Activated naive CD8-positive, alpha-beta T cell treated with anti-CD3 and anti-CD28 coated beads, Interleukin-2, amount 10 ng/mL, durations not matched to agents 7 days and 5 days (primary cell): ENCODE results near the gene NDUFAF8. TPM values are rescaled to one million over a fixed set of nuclear protein-coding genes. Genes with fewer than 3 reads are reported as not detected.

Experiments
- ATAC-seq: fragments of 150-1000 bp; cut with Tn5 transposase; one replicate; pipeline ENCODE4 v1.10.0; 2021; ENCODE audit warnings: low read depth, moderate library complexity
- POLR2A ChIA-PET: fragments of 350-600 bp; sonication (Branson Sonifier 250); formaldehyde crosslinking; loops from one replicate; lab custom pipeline; 2021; ENCODE audit warnings: antibody characterized with exemption; lab: Charles Lee
- DNase-seq: peaks from one replicate; pipeline ENCODE4 v3.0.0; 2021
- H3K27ac Mint-ChIP-seq: one replicate; pipeline ENCODE4 v1.8.0; 2022; ENCODE audit warnings: mild to moderate bottlenecking, mixed read lengths
- H3K27me3 Mint-ChIP-seq: one replicate; pipeline ENCODE4 v1.8.0; 2022; ENCODE audit warnings: mild to moderate bottlenecking, moderate library complexity, mixed read lengths
- H3K36me3 Mint-ChIP-seq: one replicate; pipeline ENCODE4 v1.8.0; 2021; ENCODE audit warnings: mild to moderate bottlenecking, mixed read lengths
- H3K4me1 Mint-ChIP-seq: one replicate; pipeline ENCODE4 v1.8.0; 2021; ENCODE audit warnings: mixed read lengths
- H3K4me3 Mint-ChIP-seq: one replicate; pipeline ENCODE4 v1.8.0; 2022; ENCODE audit warnings: mild to moderate bottlenecking, moderate library complexity, mixed read lengths
- H3K9me3 Mint-ChIP-seq: one replicate; pipeline ENCODE4 v1.8.0; 2021; ENCODE audit warnings: mixed read lengths
- total RNA-seq, 2 experiments: library from RNA; stranded (reverse); gene quantifications; one replicate each; pipeline ENCODE4 v1.2.3, GENCODE V29; 2021

Gene NDUFAF8
- total RNA-seq, 2 experiments from 2014 or later = 33.0 to 44.6 TPM

DNA sequence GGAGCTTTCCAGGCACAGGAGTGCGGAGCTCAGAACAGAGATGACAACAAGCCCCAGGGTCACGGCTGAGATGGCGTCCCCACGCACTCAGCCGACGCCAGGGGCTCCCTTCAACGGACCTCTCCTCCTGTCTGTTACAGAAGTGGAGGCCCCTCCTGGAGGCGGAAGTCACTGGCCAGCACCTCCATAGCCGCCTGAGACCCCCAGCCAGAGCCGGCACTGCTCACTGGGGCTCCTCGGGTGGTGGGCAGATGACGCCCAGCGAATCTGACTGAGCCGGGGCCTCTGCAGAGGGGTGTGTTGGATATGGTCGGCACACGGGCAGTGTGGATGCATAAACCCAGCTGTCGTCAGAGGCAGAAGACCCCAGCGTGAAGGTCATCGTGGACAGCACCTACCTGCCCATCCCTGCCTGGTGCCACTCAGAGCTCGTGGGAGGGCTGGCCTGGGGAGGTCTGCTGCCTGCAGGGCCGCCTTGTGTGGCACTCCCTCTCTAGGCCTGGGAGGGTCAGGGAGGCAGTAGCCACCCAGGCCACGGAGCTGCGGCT lies 20.0 kb downstream of the NDUFAF8 start:
- no peak overlapping the region for H3K4me3 Mint-ChIP-seq
- no peaks in the 10 kb centered on the region for H3K27me3 Mint-ChIP-seq
- H3K9me3 Mint-ChIP-seq = no peaks in the 10 kb centered on the region
- no peak overlapping the region for H3K27ac Mint-ChIP-seq
- DNase-seq (no peak), ATAC-seq (no peak)
- H3K4me1 Mint-ChIP-seq = no peaks in the 10 kb centered on the region
- H3K36me3 Mint-ChIP-seq = no peaks in the 10 kb centered on the region
- POLR2A ChIA-PET = no interaction called here

- DNase-seq (no peak), ATAC-seq (no peak)
- Mint-ChIP-seq H3K27ac (no peak overlapping the region), H3K4me1 (no peaks in the 10 kb centered on the region), H3K9me3 (no peaks in the 10 kb centered on the region), H3K36me3 (no peaks in the 10 kb centered on the region), H3K4me3 (no peak overlapping the region), H3K27me3 (no peaks in the 10 kb centered on the region)
- POLR2A ChIA-PET = no interaction called here
These were observed 21.1 kb downstream of the NDUFAF8 start for GRCh38 chr17:81260171-81260570.

DNA sequence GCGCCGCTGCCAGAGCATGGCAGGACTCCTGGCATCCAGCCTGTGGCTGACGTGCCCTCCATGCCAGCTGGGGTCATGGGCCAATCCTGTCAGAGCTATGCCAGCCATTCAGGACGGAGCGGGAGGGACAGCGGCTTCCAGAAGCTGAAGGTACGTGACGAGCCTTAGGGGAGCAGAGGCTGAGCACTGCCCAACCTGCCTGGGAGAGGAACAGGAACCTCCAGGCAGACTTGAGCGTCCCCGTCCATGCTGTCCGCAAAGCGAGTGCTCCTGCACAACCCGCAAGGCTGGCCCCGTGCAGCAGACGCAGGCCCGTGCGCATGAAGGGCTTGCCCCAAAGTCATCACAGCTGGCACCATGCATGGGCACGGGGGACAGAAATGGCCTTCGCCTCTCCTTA lies 21.5 kb downstream of the NDUFAF8 start:
- DNase-seq (no peak), ATAC-seq (no peak)
- peaks cover 3% of the 10 kb centered on the region for H3K36me3 Mint-ChIP-seq
- no peaks in the 10 kb centered on the region for H3K4me1 Mint-ChIP-seq
- no peaks in the 10 kb centered on the region for H3K27me3 Mint-ChIP-seq
- POLR2A ChIA-PET = no interaction called here
- no peaks in the 10 kb centered on the region for H3K9me3 Mint-ChIP-seq
- no peak overlapping the region for H3K4me3 Mint-ChIP-seq
- H3K27ac Mint-ChIP-seq = no peak overlapping the region

DNA sequence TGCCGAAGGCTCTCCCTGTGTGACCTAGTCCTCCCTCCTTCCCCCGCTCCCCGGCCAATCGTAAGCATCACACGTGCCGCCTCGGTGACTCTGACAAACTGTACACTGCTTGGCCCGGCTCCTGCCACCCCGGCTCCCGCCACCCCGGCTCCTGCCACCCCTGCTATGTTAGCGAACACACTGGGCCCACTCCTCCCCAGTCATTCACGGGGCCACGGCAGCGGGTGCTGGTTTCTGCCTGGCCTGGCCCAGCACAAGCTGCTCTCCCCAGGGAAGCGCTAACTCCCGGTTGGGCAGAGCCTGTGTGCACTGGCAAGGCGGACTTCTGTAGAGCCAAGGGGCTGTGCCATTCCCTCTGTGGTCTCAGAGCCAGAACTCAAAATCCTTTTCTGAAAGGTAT lies 22.0 kb downstream of the NDUFAF8 start:
- Mint-ChIP-seq H3K9me3 (no peaks in the 10 kb centered on the region), H3K4me3 (no peak overlapping the region), H3K27me3 (no peaks in the 10 kb centered on the region), H3K36me3 (peaks cover 3% of the 10 kb centered on the region), H3K27ac (no peak overlapping the region), H3K4me1 (no peaks in the 10 kb centered on the region)
- ATAC-seq (no peak), DNase-seq (no peak)
- POLR2A ChIA-PET = no interaction called here

DNA sequence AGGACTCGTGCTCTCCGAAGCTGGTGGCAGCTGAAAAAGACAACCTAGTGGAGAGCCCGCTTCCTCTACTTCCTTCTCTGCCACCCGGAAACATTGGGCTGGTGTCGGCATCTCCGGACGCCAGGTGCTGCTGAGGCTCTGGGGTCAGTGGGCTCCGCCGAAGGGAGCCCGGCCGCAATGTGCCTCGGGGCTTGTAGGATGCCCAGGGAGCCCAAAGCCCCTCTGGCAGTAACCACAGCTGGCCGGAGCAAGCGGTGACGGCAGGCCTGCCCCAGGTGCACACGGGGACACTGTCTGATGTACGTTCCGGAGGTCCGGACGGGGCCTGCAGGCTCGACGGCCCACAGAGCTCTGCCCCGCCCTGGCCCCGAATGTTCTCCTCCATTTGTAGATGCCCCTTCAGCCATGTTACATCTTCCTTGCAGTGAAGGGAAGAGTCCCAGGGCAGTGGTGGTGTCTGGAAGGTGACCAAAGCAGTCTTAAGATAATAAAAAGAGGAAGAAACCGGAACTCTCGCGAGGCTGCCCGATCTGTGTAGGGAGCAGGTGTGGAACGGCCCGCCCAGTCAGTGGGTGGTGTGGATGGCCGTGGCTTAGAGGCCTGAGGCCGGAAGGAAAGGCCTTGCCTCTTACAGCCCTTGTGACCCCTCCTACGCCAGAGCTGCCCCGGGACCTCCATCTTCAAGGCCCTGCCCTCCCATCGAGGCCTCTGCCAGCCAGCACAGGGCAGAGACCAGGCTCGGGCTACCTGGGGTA lies 22.6 kb downstream of the NDUFAF8 start:
- no peaks in the 10 kb centered on the region for H3K9me3 Mint-ChIP-seq
- H3K4me1 Mint-ChIP-seq = no peaks in the 10 kb centered on the region
- no peak overlapping the region for H3K4me3 Mint-ChIP-seq
- no peak overlapping the region for H3K27ac Mint-ChIP-seq
- no peak for DNase-seq
- POLR2A ChIA-PET = no interaction called here
- no peak for ATAC-seq
- no peaks in the 10 kb centered on the region for H3K27me3 Mint-ChIP-seq
- peaks cover 3% of the 10 kb centered on the region for H3K36me3 Mint-ChIP-seq

- no peaks in the 10 kb centered on the region for H3K9me3 Mint-ChIP-seq
- no peak for DNase-seq
- ATAC-seq = no peak
- POLR2A ChIA-PET = no interaction called here
- H3K4me1 Mint-ChIP-seq = no peaks in the 10 kb centered on the region
- no peak overlapping the region for H3K4me3 Mint-ChIP-seq
- H3K27me3 Mint-ChIP-seq = no peaks in the 10 kb centered on the region
- H3K36me3 Mint-ChIP-seq = peaks cover 9% of the 10 kb centered on the region
- H3K27ac Mint-ChIP-seq = no peak overlapping the region
These were observed 24.5 kb downstream of the NDUFAF8 start for GRCh38 chr17:81263371-81264181.

DNA sequence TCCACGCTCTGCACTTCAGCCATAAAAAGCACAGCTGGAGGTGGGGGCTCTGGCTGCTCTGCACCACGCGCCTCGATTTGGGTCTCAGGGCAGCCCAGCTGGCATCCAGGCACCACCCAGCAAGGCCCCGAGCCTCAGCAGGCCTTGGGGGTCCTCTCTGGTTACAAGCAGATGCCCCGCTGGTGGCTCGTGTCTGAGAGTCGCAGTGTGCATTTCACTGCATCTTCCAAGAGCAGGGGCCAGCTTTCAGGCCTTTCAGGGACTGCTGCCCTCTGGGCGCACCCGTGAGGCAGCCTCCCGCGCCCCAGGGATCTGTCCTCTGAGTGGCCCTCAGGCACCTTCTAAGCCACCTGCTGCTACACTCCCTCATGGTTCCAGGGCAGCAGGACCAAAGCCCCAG lies 25.5 kb downstream of the NDUFAF8 start:
- Mint-ChIP-seq H3K4me3 (no peak overlapping the region), H3K9me3 (no peaks in the 10 kb centered on the region), H3K4me1 (no peaks in the 10 kb centered on the region), H3K27me3 (no peaks in the 10 kb centered on the region), H3K27ac (no peak overlapping the region), H3K36me3 (peaks cover 12% of the 10 kb centered on the region)
- DNase-seq (no peak), ATAC-seq (no peak)
- POLR2A ChIA-PET = no interaction called here

DNA sequence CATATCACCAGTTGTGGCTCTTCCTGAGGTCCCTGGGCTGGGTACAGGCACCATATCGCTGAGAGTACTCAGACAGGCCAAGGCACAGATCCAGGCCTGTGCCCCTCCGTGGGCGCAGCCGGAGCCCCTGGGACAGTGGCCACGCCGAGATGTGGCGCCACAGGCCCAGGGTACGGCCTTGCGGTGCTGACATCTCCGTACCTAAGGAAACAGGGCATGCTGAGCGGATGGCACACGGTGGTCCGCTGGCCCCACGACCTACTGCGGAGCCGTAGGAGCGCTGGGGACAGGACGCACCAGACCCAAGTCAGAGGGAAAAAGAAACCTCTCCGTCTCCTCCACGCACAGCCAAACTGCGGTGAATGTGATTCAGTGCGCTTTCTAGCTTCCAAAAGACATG lies 26.5 kb downstream of the NDUFAF8 start:
- H3K4me3 Mint-ChIP-seq = no peak overlapping the region
- H3K36me3 Mint-ChIP-seq = peaks cover 12% of the 10 kb centered on the region
- H3K4me1 Mint-ChIP-seq = no peaks in the 10 kb centered on the region
- no peak overlapping the region for H3K27ac Mint-ChIP-seq
- no peaks in the 10 kb centered on the region for H3K9me3 Mint-ChIP-seq
- ATAC-seq (no peak), DNase-seq (no peak)
- H3K27me3 Mint-ChIP-seq = no peaks in the 10 kb centered on the region
- POLR2A ChIA-PET = no interaction called here

DNA sequence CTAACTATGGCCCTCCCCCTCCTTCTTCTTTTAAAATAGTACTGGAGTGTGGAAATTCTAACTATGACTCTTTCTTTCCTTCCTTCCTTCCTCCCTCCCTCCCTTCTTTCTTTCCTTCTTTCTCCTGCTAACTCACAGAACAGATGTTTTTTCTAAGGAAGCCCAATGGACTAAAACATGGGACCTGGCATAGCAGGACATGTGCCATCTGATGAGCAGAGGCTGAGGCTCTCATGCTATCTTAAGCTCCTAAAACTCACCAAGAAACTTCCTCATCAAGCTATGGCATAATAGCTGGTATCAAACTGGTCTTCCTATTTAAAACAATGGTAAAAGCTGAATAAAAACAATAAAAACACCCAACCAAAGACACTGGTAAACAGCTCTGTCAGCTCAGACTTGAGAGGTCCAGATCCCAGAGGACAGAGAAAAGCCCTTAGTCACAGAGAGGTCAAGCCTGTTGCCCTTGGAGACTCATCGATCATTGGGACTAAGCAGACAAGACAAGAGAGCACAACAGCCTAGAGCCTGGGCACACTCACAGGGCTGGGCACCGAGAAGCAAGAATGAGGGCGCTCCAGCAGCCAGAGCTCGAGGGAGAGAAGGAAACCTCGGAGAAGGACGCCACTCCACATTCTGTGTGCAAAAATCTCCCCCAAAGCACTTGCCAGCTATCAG lies 28.4 kb downstream of the NDUFAF8 start:
- no peak overlapping the region for H3K27ac Mint-ChIP-seq
- ATAC-seq (no peak), DNase-seq (no peak)
- no peaks in the 10 kb centered on the region for H3K27me3 Mint-ChIP-seq
- H3K4me1 Mint-ChIP-seq = peaks cover under 1% of the 10 kb centered on the region
- H3K9me3 Mint-ChIP-seq = no peaks in the 10 kb centered on the region
- no peak overlapping the region for H3K4me3 Mint-ChIP-seq
- peaks cover 13% of the 10 kb centered on the region for H3K36me3 Mint-ChIP-seq
- POLR2A ChIA-PET = interaction anchor here (0.5 kb wide), 1 partner anchor 286 kb away, joined by 3 read pairs; no protein-coding TSS in a partner anchor

DNA sequence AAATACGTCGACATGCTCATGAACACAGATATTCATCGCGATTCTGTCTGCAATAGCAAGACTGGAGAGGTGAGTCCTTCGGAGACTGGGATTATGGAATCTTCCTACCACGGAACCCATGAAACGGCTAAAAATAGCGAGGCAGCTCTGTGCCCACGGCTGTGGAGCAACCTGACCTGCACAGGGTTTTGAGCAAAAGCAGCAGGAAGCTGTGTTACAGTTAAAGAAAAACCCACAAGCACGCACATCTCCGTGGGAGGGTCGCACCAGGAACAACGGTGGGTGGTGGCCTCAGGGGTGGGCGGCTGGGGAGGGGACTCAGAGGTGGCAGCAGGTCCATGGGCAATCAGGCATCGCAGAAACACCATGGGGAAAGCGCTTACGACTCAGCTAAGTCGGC lies 31.2 kb downstream of the NDUFAF8 start:
- H3K27ac Mint-ChIP-seq = no peak overlapping the region
- peaks cover 5% of the 10 kb centered on the region for H3K4me1 Mint-ChIP-seq
- H3K27me3 Mint-ChIP-seq = no peaks in the 10 kb centered on the region
- ATAC-seq = no peak
- POLR2A ChIA-PET = no interaction called here
- no peaks in the 10 kb centered on the region for H3K9me3 Mint-ChIP-seq
- no peak for DNase-seq
- H3K4me3 Mint-ChIP-seq = no peak overlapping the region
- H3K36me3 Mint-ChIP-seq = peaks cover 18% of the 10 kb centered on the region

- H3K4me1 Mint-ChIP-seq = peaks cover 5% of the 10 kb centered on the region
- POLR2A ChIA-PET = no interaction called here
- no peak for ATAC-seq
These were observed 32.1 kb downstream of the NDUFAF8 start for GRCh38 chr17:81271226-81271625.

DNA sequence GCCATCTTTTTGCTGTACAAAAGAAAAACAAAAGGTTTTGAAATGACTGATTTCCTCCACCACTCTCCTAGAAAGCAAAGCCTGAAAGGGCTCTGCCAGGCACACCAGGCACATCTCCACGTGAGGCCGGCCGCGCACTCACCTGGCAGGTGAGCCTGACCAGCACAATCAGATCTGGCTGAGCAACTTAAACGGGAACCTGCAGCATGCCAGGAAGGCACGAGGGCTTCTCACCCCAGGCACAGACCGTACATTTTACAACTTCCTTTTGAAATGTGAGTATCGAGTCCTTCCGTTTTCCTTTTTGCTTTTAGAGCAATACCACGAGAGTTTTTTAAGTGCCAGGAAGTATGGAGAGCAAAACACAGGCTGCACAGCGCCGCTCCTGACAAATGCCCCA lies 33.5 kb downstream of the NDUFAF8 start:
- POLR2A ChIA-PET = no interaction called here
- Mint-ChIP-seq H3K36me3 (peaks cover 16% of the 10 kb centered on the region), H3K9me3 (no peaks in the 10 kb centered on the region), H3K4me3 (no peak overlapping the region), H3K4me1 (peaks cover 5% of the 10 kb centered on the region), H3K27ac (peak overlapping the region; percentile 80), H3K27me3 (no peaks in the 10 kb centered on the region)
- ATAC-seq (no peak), DNase-seq (no peak)

More at GRCh38 chr17:81271226-81271625, 32.1 kb downstream of the NDUFAF8 start:
- H3K27ac Mint-ChIP-seq = no peak overlapping the region
- no peaks in the 10 kb centered on the region for H3K9me3 Mint-ChIP-seq
- H3K4me3 Mint-ChIP-seq = no peak overlapping the region
- no peak for DNase-seq
- no peaks in the 10 kb centered on the region for H3K27me3 Mint-ChIP-seq
- H3K36me3 Mint-ChIP-seq = peaks cover 19% of the 10 kb centered on the region

DNA sequence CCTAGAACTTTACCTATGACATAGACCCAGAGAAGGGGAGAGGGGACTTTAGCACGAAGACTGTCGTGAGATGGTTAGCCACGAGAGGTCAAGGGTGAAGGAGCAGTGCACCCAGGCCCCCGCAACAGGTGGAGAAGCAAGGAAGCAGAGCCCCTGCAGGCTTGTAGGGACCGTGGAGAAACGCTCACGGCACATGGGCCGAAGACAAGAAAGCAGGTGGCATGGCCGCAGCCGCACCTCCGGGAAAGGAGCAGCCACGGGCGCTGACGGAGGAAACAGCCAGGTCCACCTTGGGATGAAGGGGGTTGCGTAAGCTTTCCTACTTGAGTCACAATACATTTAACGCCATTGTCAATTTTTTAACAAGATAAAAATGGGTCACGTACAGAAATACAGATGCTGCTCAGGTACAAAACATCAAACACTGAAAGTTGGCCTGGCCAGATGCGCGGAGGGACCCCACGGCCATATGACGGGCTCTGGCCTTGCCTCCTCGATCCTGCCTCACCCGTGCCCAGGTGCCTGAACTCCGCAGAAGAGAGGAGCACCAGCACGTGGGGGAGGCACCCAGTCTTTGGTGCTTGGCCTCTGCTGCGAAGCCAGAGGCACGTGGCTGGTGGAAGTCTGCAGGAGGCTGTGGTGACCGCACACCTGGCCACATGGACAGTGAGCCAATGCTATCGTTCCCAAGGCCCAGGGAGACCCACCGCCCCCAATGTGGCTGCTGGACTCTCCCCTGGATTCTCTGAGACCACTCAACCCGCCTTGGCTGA lies 34.8 kb downstream of the NDUFAF8 start:
- no peak overlapping the region for H3K4me3 Mint-ChIP-seq
- H3K4me1 Mint-ChIP-seq = peaks cover 5% of the 10 kb centered on the region
- H3K36me3 Mint-ChIP-seq = peaks cover 13% of the 10 kb centered on the region
- DNase-seq = no peak
- ATAC-seq = no peak
- no peak overlapping the region for H3K27ac Mint-ChIP-seq
- no peaks in the 10 kb centered on the region for H3K27me3 Mint-ChIP-seq
- no peaks in the 10 kb centered on the region for H3K9me3 Mint-ChIP-seq
- POLR2A ChIA-PET = no interaction called here
